ENCODE measurements around the gene RPLP2. TPM values are rescaled to one million over a fixed set of nuclear protein-coding genes. Genes with fewer than 3 reads are reported as not detected.
A peak's percentile ranks its signal among the peaks of the same experiment; 100 is the strongest.

The RPLP2 gene
- total RNA-seq, 2 donors from 2014 or later, result 1,811 to 1,846 TPM

DNA sequence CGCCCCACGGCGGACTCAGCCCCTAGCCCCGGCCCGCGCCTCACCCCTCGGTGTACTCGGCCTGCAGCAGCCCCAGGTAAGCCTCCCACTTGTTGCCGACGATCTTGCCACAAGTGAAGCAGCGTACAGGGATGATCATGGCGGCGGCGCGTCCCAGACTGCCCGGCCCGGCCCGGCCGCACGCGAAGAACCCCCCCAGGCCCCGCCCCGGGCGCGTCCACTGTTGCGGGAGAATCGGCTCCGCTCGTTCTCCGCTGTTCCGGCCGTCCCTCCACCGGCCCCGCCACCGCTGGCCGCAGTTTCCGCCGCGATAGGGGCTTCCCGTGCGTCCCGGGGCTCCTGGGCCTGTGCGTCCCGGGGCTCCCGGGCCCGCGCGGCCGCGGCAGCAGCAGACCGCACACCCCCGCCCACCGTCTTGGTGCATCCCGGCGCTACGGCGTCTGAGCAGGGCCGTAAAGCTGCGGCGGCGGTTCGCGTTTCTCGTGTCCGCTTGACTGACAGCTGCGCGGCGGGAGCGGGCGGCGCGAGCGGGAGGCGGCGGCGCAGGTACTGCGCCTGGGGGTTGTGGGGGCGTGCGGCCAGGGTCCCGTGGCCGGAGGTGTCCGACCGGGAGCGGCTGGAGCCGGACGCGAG, 32.7 kb downstream of the RPLP2 start, which contains the start of the genes POLR2L and TSPAN4:
POLR2L (minus strand) TSS at position 160 of the 633 bp plus-strand sequence; CDS start at position 139, 21 bp downstream.
TSPAN4 (plus strand) TSS at position 483 of the 633 bp plus-strand sequence. CDS start 7,453 bp downstream, outside the sequence.
- DNase-seq (peak; percentile 82 to 93), ATAC-seq (peak; percentile 69)
- intact Hi-C loops (cut with DNase I, micrococcal nuclease), result no loop called here

DNA sequence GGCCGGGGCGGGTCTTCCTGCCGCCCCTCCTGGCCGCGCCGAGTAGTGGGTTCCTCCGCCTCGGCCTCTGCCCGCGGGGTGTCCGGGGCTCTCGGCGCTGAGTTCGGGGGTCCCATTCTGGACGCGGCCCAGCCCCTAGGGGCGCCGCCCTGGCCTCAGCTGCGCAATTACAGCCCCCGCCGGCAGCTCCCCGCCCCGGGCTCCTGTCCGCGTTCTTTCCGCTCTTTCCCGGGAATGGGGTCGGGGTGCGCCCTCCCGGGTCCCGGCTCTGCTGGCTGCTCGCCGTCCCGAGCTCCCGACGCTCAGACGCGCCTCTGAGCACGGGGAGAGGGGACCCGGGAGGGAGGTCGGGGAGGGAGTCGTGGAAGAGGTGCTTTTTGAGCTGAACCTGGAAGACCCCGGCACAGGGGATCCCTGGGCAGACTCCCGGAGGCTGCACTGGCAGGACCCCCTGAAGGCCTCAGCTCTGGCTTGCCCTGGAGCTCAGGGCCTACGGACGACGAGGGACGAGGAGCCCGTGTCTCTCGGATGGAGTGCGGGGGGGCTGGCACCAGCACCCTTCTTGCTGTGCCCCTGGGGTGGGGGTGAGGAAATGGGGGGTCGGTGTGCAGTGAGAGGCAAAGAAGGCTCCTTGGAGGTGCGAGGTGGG, 33.4 kb downstream of the RPLP2 start:
- no peak for ATAC-seq
- no peak for DNase-seq
- intact Hi-C loops (cut with DNase I, micrococcal nuclease), result no loop called here

DNA sequence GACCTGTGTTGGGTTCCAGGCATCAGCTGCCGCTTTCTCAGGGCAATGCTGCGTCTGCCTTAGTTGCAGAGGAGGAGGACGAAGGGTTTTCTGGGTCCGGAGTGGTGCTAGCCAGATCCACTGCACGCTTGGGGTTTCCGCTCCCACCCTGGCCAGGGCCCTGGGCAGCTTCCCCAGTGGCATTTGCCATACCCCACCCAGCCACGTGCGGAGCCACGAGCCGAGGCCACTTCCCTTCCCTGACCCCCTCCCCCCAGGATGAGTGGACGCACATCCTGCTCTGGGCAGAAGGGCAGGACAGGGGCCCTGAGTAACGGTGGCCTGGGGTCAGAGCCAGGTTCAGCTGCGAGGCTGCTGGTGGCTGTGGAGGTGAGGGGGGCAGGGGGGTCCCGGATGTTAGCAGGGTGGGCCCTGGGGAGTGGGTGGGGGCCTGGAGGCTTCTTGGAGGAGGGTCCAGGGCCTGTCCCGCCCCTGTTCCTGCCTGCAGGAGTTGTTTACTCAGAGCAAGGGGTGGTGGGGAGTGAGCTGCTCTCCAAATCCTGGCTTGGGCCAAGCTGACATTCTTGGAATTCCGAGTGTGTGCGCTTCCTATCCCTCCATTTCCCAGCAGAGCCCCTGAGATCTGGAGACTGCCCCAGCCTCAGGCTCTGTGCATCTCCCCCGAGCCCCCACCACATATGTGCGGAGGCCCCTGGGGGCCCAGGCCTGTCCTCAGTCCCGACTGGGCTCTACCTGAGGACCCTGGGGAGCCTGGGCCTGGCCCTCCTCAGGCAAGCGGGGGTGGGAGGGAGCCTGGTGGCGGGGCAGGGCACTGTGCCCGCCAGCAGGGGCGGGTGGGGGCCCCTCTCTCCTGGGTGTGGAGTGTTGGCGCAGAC, 34.3 kb downstream of the RPLP2 start:
- ATAC-seq (no peak), DNase-seq (peak; percentile 78 to 89)
- intact Hi-C loops (cut with DNase I, micrococcal nuclease), result no loop called here

DNA sequence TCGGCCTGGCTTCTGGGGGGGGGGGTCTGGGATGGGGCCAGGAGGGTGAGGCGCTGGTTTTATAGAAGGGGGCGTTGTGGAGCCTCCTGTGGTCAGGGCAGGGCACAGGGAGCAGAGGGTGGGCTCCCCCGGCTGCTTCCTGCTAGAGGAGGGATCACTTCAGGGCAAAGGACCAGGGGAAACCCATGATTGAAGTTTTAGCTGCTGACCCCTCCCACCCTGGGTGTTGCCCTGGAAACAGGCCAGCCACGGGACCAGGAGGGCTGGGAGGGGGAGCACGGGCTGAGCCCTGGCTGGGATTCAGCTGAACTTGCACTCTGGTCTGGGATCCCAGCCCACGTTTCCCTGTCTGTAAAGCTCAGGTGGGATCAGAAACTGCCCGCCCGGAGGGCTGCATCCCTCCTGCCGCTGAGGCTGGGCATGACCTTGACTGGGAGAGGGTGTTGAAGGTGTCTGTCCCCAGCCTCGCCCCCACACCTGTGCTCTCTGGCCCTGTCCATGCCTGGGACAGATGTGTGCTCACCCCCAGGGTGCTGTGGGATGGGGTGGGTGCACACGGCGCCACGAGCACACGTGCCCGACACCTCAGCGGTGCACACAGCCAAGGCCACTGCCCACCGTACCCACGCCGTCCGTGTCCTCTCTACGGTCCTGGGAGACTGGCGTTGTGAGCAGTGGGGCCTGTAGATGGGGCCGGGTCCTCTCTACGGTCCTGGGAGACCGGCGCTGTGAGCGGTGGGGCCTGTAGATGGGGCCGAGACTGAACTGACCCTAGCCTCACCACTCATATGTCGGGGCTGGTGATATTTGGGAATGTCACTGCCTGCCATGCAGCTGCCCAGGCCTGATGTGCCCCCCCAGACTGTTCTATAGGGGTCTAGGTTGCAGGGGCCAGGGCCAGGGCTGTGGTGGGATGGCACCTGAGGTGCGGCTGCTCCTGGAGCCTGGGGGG, 35.2 kb downstream of the RPLP2 start:
- intact Hi-C loops (cut with DNase I, micrococcal nuclease), result no loop called here
- peak; percentile 1 for ATAC-seq
- DNase-seq, result peak; percentile 73 to 88

DNA sequence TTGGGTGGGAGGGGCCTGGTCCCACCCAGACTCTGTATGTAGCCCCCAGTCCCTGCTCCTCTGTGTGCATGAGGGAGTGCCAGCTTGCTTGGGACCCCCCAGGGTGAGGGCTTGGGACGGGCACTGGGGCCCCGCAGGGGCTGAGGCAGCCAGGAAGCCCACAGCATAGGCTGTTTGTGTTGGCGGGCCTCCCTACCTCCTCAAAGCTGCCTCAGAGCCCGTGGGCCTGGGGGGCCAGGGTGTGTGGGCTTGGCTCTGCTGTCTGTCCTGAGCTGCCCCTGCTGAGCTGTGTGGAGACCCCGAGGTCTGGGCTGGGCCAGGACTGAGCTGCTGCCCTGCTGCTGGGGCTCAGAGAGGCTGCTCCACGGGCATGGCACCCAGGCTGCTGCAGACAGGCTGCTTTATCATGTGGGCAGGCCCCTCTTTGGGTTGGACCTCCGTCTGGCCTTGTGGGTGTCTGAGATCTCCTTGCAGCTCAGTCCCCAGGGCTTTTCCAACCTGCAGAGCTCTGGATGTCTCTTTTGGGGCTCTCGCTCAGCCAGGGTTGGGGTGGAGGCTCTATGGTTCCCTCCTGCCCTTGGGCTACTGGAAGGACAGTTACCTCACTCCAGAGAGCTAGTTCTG, 36.2 kb downstream of the RPLP2 start:
- DNase-seq (no peak), ATAC-seq (no peak)
- intact Hi-C loops (cut with DNase I, micrococcal nuclease), result no loop called here

DNA sequence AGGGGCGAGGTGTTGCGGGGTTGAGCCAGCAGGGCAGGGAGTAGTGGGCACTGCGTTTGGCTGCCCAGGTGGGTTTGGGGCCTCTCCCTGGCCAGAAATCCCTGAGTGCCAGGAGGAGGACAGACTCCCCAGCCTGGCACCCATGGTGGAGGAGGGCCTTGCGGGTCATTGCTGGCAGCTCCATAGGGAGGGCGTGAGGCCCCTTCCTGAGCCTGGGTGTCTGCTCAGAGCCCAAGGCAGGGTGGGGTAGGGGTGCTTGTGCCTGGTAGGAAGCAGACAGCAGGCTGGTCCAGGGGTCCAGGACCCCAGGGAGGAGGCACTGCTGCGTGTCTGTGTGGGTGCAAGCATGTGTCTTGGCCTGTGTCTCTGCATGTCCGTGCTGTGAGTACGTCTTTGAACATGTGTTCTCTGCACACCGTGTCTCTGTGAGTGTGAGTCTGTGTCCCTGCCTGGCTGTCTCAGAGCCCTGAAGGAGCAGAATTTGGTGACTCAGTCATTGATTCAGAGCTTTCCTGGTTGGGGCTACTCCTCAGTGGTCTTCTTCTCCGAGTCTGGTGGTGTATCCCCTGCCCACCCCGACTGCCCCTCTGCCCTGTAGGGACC, 36.8 kb downstream of the RPLP2 start:
- intact Hi-C loops (cut with DNase I, micrococcal nuclease), result no loop called here
- DNase-seq (no peak), ATAC-seq (no peak)

DNA sequence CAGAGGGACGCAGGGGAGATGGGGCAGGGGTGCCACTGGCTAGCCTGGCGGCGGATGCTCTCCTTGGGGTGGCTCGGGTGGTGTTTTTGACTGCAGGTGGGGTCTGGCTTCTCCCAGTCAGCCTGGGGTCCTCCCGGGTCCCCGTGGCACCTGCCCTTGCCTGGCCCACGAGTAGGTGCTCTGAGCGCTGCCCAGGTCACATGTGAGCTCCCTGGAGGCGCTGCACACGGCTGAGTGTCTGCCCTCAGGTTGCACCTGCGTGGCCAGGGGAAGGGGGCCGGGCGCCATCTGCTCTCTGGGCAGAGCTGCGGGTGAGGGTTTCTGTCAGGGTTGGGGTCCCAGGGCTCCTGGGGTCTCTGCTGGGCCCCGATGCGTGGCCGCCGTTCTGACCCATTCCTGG, 38.1 kb downstream of the RPLP2 start:
- DNase-seq (no peak), ATAC-seq (no peak)
- intact Hi-C loops (cut with DNase I, micrococcal nuclease), result no loop called here

DNA sequence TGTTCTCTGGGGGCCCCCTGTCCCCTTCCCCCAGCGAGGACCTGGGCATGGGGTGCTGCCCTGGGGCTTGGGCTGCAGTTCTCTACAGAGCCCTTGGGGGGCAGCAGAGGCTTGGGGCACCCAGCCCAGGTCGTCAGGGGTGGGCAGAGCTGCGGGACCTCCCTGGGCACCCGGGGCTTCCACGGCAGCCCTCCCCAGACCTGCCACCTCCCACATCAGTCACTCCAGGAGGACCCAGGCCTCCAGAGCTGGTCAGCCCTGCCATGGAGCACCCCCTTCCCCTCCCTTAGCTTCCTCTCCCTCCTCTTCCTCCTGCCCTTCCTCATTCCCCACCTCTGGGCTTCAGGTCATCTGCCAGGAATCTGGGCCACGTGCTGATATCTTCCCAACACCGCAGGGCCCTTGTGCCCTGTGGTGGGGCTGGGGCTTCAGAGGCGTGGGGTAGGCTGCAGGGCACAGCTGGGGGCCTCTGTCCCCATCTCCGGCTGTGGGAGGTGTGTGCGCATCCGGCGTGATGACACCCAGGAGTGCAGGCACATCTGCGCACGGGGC, 38.7 kb downstream of the RPLP2 start:
- DNase-seq (peak in 1 of 2 donors; percentile 66), ATAC-seq (peak; percentile 57)
- intact Hi-C loops (cut with DNase I, micrococcal nuclease), result no loop called here

DNA sequence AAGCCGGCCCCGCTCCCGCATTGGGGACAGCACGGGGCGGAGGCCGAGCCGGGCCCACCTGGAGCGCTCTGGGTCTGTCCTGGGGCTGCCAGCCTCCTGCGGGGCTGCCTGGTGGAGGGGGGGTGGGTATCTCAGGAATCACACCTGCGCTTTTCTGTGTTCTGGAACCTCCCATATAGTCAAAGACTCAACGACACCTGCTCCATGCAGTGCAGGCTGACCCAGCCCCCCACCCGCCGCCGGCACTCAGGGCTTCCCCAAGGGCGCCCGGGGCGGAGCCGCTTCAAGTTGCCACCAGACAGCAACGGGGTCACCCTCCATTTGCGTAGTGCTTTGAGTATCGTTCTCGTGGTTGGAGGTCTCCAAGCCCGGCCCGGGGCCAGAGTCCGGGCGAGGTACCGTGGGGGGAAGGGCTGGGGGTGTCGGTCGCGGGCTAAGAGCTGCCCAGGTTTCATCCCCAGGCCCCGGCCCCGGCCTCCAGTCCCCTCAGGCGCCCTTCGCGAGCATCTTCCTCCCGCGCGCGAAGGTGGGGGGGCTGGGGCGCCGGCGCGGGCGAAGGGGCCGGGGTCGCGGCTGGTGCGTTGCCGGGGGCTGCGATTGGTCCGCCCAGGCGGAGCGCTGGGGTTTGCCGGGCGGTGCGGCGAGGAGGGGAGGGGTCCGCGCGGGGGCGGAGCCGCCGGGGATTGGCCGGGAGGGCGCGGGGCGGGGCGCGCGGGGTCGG, 39.5 kb downstream of the RPLP2 start:
- intact Hi-C loops (cut with DNase I, micrococcal nuclease), result no loop called here
- no peak for ATAC-seq
- peak in 1 of 2 donors; percentile 47 for DNase-seq

DNA sequence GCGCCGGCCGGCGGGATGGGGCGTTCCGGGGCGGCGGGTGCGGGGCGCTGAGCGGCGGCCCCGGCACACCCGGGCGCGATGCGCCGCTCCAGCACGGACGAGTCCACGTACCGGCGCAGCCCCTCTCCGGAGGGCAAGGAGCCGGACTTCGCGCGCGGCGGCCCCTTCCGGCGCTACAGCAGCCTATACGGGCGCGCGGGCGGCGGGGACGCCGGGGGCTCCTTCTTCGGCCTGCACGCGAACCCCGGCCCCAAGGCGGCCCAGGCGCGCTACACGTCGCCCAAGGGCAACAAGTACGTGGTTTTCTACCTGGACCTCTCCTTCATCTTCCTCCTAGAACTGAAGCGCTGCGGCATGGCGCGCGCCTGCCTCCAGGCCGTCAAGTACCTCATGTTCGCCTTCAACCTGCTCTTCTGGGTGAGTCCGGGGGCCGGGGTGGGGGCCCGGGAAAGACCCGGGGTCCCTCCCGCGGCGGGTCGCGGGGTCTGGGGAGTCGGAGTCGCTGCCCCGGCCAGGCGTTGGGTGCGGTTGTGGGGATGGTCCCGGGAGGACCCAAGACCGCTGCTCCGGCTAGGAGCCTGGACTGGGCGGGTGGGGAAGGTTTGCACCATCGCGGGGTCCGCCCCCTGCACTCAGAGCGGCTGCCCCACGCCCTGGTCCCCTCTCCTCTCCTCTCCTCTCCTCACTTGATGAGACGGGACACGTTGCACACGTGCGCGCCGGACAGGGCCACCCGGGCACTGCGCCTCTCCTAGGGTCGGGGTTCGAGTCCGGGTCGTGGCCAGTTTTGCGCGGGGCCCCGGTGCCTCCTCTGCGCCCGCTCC, 40.4 kb downstream of the RPLP2 start:
- intact Hi-C loops (cut with DNase I, micrococcal nuclease), result loop anchor here in 1 of 2 donors (10.0 kb wide), 1 partner anchor 195 kb away; no protein-coding TSS in a partner anchor
- ATAC-seq, result no peak
- DNase-seq, result no peak

DNA sequence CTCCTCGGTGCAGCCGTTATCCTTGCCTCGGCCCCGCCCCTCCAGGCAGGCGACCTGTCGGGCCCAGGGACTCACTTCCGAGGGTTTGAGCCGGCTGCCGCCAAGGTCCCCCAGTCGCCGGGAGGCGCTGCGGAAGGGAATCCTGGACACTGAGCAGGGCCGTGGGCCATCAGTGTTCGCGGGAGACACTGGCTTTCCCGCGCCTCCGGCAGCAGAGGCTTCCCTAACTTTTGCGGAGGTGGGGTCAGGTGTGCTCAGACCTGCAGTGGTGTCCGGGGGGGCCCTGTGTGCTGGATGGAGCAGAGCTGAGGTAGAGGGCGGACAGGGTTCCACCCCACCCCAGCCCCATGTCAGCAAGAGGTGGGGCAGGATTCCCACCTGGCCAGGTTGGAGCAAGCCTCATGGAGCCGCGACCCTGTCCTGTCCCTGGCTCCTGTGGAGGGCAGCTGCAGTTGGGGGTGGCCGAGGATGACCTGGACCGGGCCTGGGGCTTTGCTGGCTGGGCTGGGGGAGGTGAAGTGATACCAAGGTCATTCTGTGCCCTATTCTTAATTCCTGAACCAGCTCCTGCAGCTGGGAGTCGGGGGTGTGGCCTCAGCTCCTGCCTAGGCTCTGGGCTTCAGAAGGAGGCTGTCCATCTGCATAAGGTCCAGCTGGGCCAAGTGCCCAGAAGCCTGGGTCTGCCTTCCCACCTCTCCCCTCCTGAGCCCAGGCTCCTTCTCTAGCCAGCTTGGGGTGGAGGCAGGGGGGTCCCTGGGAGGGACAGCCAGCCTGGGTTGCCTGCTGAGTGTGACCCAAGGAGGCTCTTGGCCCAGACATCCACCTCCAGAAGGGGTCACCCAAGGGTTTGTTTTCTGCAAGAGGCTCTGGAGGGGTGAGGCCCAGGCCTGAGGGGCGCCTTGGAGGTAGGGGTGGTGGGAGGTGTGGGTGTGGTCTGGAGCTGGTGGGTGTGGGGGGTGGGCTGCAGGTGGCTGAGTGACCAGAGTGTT, 41.3 kb downstream of the RPLP2 start:
- no peak for DNase-seq
- intact Hi-C loops (cut with DNase I, micrococcal nuclease), result loop anchor here in 1 of 2 donors (10.0 kb wide), 1 partner anchor 194 kb away; no protein-coding TSS in a partner anchor
- ATAC-seq, result no peak

DNA sequence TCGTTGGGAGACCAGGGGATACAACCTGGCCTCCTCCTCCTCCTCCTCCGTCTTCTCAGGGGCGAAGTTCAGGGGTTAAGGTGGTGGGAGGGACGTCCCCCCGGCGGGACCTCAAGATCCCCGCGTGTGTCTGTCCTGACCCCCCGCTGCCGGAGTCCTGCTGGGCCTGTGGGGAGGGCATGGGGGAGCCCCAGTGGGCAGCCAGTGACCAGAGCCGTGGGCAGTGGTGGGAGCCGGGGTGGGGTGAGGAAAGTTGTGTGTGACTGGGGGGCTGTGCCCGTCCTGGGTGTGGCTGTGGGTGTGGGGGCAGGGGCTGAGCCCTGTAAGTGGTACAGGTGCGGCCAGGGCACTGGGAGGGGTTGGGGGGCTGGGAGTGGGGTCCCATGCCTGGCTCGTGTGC, 43.0 kb downstream of the RPLP2 start:
- intact Hi-C loops (cut with DNase I, micrococcal nuclease), result loop anchor here in 1 of 2 donors (10.0 kb wide), 1 partner anchor 192 kb away; no protein-coding TSS in a partner anchor
- DNase-seq (no peak), ATAC-seq (no peak)

DNA sequence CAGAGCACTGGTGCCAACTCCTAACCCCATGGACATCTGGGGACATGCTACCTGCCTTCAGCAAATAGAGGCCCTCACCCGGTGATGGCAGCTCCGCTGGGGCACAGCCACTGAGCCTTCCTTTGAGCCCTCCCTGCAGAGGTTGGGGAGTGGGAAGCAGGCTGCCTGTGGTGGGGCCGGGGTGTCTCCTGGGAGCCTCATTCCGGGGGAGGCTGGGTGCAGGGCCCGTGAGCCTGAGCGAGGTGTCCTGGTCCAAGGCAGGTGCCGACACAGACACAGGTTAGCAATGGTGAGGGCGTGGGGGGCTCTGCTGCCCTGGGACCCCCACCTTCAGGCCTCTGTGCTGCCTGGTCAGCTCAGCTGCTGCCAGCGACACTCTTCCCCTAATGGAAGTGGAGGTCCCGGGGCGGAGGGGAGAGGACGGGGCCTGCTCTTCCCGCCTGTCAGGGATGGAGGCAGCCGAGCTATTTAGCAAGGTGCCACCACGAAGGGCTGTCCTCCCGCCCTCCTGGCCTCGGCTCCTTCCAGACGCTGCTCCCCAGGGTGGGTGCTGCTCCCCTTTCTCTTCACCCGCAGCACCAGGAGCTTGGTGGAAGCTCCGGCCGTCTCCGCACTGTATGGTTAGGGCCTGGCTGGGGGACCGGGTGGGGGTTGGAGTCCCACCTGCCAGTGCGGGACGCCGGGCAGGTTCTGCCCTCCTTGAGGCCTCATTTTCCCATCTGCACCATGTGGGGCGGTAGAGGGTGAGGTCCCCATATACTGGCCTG, 44.1 kb downstream of the RPLP2 start:
- ATAC-seq (no peak), DNase-seq (no peak)
- intact Hi-C loops (cut with DNase I, micrococcal nuclease), result loop anchor here in 1 of 2 donors (10.0 kb wide), 1 partner anchor 191 kb away; no protein-coding TSS in a partner anchor

Data from left colon (tissue), 2 donors.